HepG2 (cell line): ENCODE measurements around the gene OSM. TPM values are rescaled to one million over a fixed set of nuclear protein-coding genes. Genes with fewer than 3 reads are reported as not detected.

Source experiments
- DMAP1 ChIP-seq: IDR thresholded peaks from 2 replicates; pipeline ENCODE4 v1.6.1; 2016
- FLYWCH1 ChIP-seq: sonication (generic); formaldehyde crosslinking; IDR thresholded peaks from 2 replicates; pipeline ENCODE4 v1.8.1; 2023; ENCODE audit warnings: mild to moderate bottlenecking, missing genetic modification reagents
- GABPA ChIP-seq, 2 experiments: IDR thresholded peaks; 2 replicates each; pipeline ENCODE4 v1.6.1; 2011 to 2016; ENCODE audit warnings: low read depth in 2 of 2, low read length in 1 of 2, missing biosample characterization in 1 of 2, missing genetic modification characterization in 1 of 2
- KLF13 ChIP-seq: sonication (generic); formaldehyde crosslinking; IDR thresholded peaks from 2 replicates; pipeline ENCODE4 v1.4.0; 2020; ENCODE audit warnings: mild to moderate bottlenecking, missing genetic modification reagents
- NR2F1 ChIP-seq, 2 experiments: fragments of 450-650 bp in 1 of 2; formaldehyde crosslinking in 1 of 2; IDR thresholded peaks; 2 replicates each; pipeline versions ENCODE4 v1.5.0 to v1.6.1; 2016 to 2020; ENCODE audit warnings: mild to moderate bottlenecking in 1 of 2, missing compliant biosample characterization in 1 of 2, missing genetic modification reagents in 1 of 2, moderate library complexity in 1 of 2
- PATZ1 ChIP-seq: sonication (generic); formaldehyde crosslinking; IDR thresholded peaks from 2 replicates; pipeline ENCODE4 v1.4.0; 2020; ENCODE audit warnings: missing genetic modification reagents
- RBAK ChIP-seq: sonication (generic); formaldehyde crosslinking; IDR thresholded peaks from 2 replicates; pipeline ENCODE4 v1.5.1; 2020; ENCODE audit warnings: mild to moderate bottlenecking, missing genetic modification reagents
- SAP130 ChIP-seq: IDR thresholded peaks from 2 replicates; pipeline ENCODE4 v1.6.1; 2016; ENCODE audit warnings: low read depth
- SNAPC5 ChIP-seq: sonication (generic); formaldehyde crosslinking; IDR thresholded peaks from 2 replicates; pipeline ENCODE4 v1.8.1; 2023; ENCODE audit warnings: mild to moderate bottlenecking, missing genetic modification reagents, borderline replicate concordance
- UBTF ChIP-seq: sonication (generic); formaldehyde crosslinking; IDR thresholded peaks from 2 replicates; pipeline ENCODE4 v1.4.0; 2020; ENCODE audit warnings: mild to moderate bottlenecking, missing genetic modification reagents
- ZFX ChIP-seq: sonication (generic); formaldehyde crosslinking; IDR thresholded peaks from 2 replicates; pipeline ENCODE4 v1.4.0; 2020; ENCODE audit warnings: mild to moderate bottlenecking, low read depth, missing genetic modification reagents, moderate library complexity
- ZNF264 ChIP-seq: sonication (generic); formaldehyde crosslinking; IDR thresholded peaks from 2 replicates; pipeline ENCODE4 v1.4.0; 2020; ENCODE audit warnings: missing genetic modification reagents
- ZNF331 ChIP-seq: sonication (generic); formaldehyde crosslinking; IDR thresholded peaks from 2 replicates; pipeline ENCODE4 v1.4.0; 2020; ENCODE audit warnings: missing genetic modification reagents
- ZNF501 ChIP-seq: sonication (generic); formaldehyde crosslinking; IDR thresholded peaks from 2 replicates; pipeline ENCODE4 v1.5.1; 2020; ENCODE audit warnings: mild to moderate bottlenecking, moderate library complexity, missing genetic modification reagents
- ZNF609 ChIP-seq: sonication (generic); formaldehyde crosslinking; IDR thresholded peaks from 2 replicates; pipeline ENCODE4 v1.4.0; 2020; ENCODE audit warnings: mild to moderate bottlenecking, missing genetic modification reagents, borderline replicate concordance
- ZNF776 ChIP-seq: sonication (generic); formaldehyde crosslinking; IDR thresholded peaks from 2 replicates; pipeline ENCODE4 v1.4.0; 2020; ENCODE audit warnings: mild to moderate bottlenecking, missing genetic modification reagents
- polyA plus RNA-seq, 8 experiments: library from polyadenylated mRNA; depleted of rRNA in 3 of 8; stranded (reverse) in 7 of 8; unstranded in 1 of 8; fragments of >200 nt; fragmentation: Illumina TruSeq in 4 of 8; extraction: Trizol in 4 of 8; gene quantifications; 2 replicates each; pipeline versions ENCODE4 v1.2.1 to v1.2.3, GENCODE V29; 2011 to 2016; ENCODE audit warnings: low read depth in 4 of 8, missing spikeins in 1 of 8, mixed read lengths in 1 of 8; ENCODE audit not compliant: insufficient read depth in 1 of 8
- total RNA-seq, 5 experiments: library from RNA; depleted of rRNA; stranded (reverse); fragments of >200 nt; fragmentation: Illumina TruSeq; extraction: Trizol; gene quantifications; 2 replicates each; pipeline ENCODE4 v1.2.3, GENCODE V29; 2016; ENCODE audit warnings: low read depth in 1 of 5

The OSM gene
- total and polyA plus RNA-seq, 2 of the 13 experiments (the other 11 are each of a cell fraction or from before 2014, with no cell fraction given) = not detected

- peak; percentile 43; the same call in 1 of the 2 replicates for TF ChIP-seq UBTF
- TF ChIP-seq NR2F1 (CRISPR knock-in tag; IDR thresholded peaks at IDR 0.05) = peak; percentile 43 to 82; a peak in 3 of 4 replicates
- TF ChIP-seq ZNF609 (CRISPR knock-in tag) = 0 out of 2 replicates have a peak, but pooled peaks have one; percentile 14
- TF ChIP-seq GABPA (IDR thresholded peaks at IDR 0.05; ENCODE audit: low read depth, low read length) = no peak
- TF ChIP-seq GABPA (CRISPR knock-in tag; IDR thresholded peaks at IDR 0.05; ENCODE audit: low read depth) = 0 out of 2 replicates have a peak, but pooled peaks have one; percentile 12
- TF ChIP-seq ZNF501 (CRISPR knock-in tag) = 0 out of 2 replicates have a peak, but pooled peaks have one; percentile 31
- peak; percentile 47; the same call in 1 of the 2 replicates for TF ChIP-seq ZNF331 (CRISPR knock-in tag)
- TF ChIP-seq RBAK (CRISPR knock-in tag) = no peak
- TF ChIP-seq SAP130 = peak; percentile 46; the same call in 1 of the 2 replicates
- TF ChIP-seq ZNF776 = 0 out of 2 replicates have a peak, but pooled peaks have one; percentile 21
- no peak for TF ChIP-seq FLYWCH1 (CRISPR knock-in tag)
- TF ChIP-seq ZNF264 (CRISPR knock-in tag) = peak; percentile 70
- TF ChIP-seq KLF13 = no peak
- peak; percentile 41; the same call in 1 of the 2 replicates for TF ChIP-seq ZFX (CRISPR knock-in tag)
- peak; percentile 64 for TF ChIP-seq PATZ1 (CRISPR knock-in tag)
- no peak for TF ChIP-seq SNAPC5 (CRISPR knock-in tag)
- TF ChIP-seq DMAP1 (CRISPR knock-in tag) = peak; percentile 34; the same call in 1 of the 2 replicates
These were observed 17.3 kb downstream of the OSM start (continued) for GRCh38 chr22:30249049-30250038.
